Jurkat, Clone E6-1 (cell line): ENCODE results near the gene VPREB1.
A peak's percentile ranks its signal among the peaks of the same experiment; 100 is the strongest.
"Not testable (repeated sequence)": the region's sequence is repeated elsewhere in the genome, so short reads cannot be mapped to it uniquely, and the experiment has no call there.

Experiments
- DNase-seq: peaks from one replicate; pipeline ENCODE4 v3.0.0-alpha.2; 2011; ENCODE audit warnings: low read depth, low spot score
- H3K4me3 ChIP-seq: 2 replicates; pipeline ENCODE4 v1.5.1; 2011; ENCODE audit warnings: mild to moderate bottlenecking, low read length, control low read depth, moderate library complexity

VPREB1 gene

GRCh38 chr22:22241554-22241898 is 3.1 kb upstream of the VPREB1 start:
- no peak for DNase-seq
- H3K4me3 ChIP-seq: no peak overlapping the region

- no peak for DNase-seq
- H3K4me3 ChIP-seq: no peak overlapping the region
These were observed 2.1 kb upstream of the VPREB1 start for GRCh38 chr22:22242488-22242887.

GRCh38 chr22:22243033-22243680 is 1.4 kb upstream of the VPREB1 start:
- no peak for DNase-seq
- H3K4me3 ChIP-seq: no peak overlapping the region

GRCh38 chr22:22245256-22245909 is 797 bp downstream of the VPREB1 start:
- DNase-seq: no peak
- no peak overlapping the region for H3K4me3 ChIP-seq

- no peak overlapping the region for H3K4me3 ChIP-seq
- DNase-seq: peak; percentile 37
These were observed 1.4 kb downstream of the VPREB1 start for GRCh38 chr22:22245935-22246525.

- no peak for DNase-seq
- no peak overlapping the region for H3K4me3 ChIP-seq
These were observed 2.1 kb downstream of the VPREB1 start for GRCh38 chr22:22246706-22247105.

- H3K4me3 ChIP-seq: peak overlapping the region; percentile 29
- peak; percentile 97 for DNase-seq
These were observed 4.3 kb downstream of the VPREB1 start for GRCh38 chr22:22248878-22249277.

- DNase-seq, H3K4me3 ChIP-seq: not testable (repeated sequence)
These were observed 6.1 kb downstream of the VPREB1 start for GRCh38 chr22:22250651-22251050.

GRCh38 chr22:22256133-22256532 is 11.5 kb downstream of the VPREB1 start:
- H3K4me3 ChIP-seq, DNase-seq: not testable (repeated sequence)

- H3K4me3 ChIP-seq, DNase-seq: not testable (repeated sequence)
These were observed 14.2 kb downstream of the VPREB1 start for GRCh38 chr22:22258597-22259415.

GRCh38 chr22:22260169-22260568 is 15.6 kb downstream of the VPREB1 start:
- not testable (repeated sequence) for H3K4me3 ChIP-seq, DNase-seq

- not testable (repeated sequence) for DNase-seq, H3K4me3 ChIP-seq
These were observed 16.0 kb downstream of the VPREB1 start for GRCh38 chr22:22260586-22260985.

GRCh38 chr22:22262332-22263074 is 17.9 kb downstream of the VPREB1 start:
- not testable (repeated sequence) for H3K4me3 ChIP-seq, DNase-seq

- not testable (repeated sequence) for H3K4me3 ChIP-seq, DNase-seq
These were observed 19.2 kb downstream of the VPREB1 start for GRCh38 chr22:22263823-22264222.

- not testable (repeated sequence) for DNase-seq, H3K4me3 ChIP-seq
These were observed 25.6 kb downstream of the VPREB1 start for GRCh38 chr22:22270036-22270676.

- H3K4me3 ChIP-seq: not testable (repeated sequence)
These were observed 32.8 kb downstream of the VPREB1 start for GRCh38 chr22:22277423-22277822.

GRCh38 chr22:22284962-22285756 is 40.6 kb downstream of the VPREB1 start:
- not testable (repeated sequence) for DNase-seq, H3K4me3 ChIP-seq

More at GRCh38 chr22:22277423-22277822, 32.8 kb downstream of the VPREB1 start:
- DNase-seq: not testable (repeated sequence)
